Activated T-helper 1 cell treated with anti-CD3 and anti-CD28 coated beads, Interleukin-12 subunit alpha, Interleukin-12 subunit beta, Interleukin-2, Interleukin-4 antibody, amounts not matched to agents 30 ng/mL and 10 ng/mL and 1 ng/mL, durations not matched to agents 14 hours and 24 hours and 36 hours (primary cell): Measurements from ENCODE around the gene TAS1R2. TPM values are rescaled to one million over a fixed set of nuclear protein-coding genes. Genes with fewer than 3 reads are reported as not detected.

Experiments used
- DNase-seq: peaks from one replicate; pipeline ENCODE4 v3.0.0; 2021; ENCODE audit warnings: low spot score
- H3K27ac Mint-ChIP-seq: one replicate; pipeline ENCODE4 v1.8.0; 2021; ENCODE audit warnings: mild to moderate bottlenecking, mixed read lengths
- H3K27me3 Mint-ChIP-seq: one replicate; pipeline ENCODE4 v1.8.0; 2022; ENCODE audit warnings: mild to moderate bottlenecking, moderate library complexity, mixed read lengths; ENCODE audit not compliant: insufficient read depth
- H3K36me3 Mint-ChIP-seq: one replicate; pipeline ENCODE4 v1.8.0; 2021; ENCODE audit warnings: low read depth, mixed read lengths
- H3K4me1 Mint-ChIP-seq: one replicate; pipeline ENCODE4 v1.8.0; 2021; ENCODE audit warnings: low read depth, mixed read lengths
- H3K4me3 Mint-ChIP-seq: one replicate; pipeline ENCODE4 v1.8.0; 2021; ENCODE audit warnings: mild to moderate bottlenecking, moderate library complexity, mixed read lengths
- H3K9me3 Mint-ChIP-seq: one replicate; pipeline ENCODE4 v1.8.0; 2021; ENCODE audit warnings: mixed read lengths
- intact Hi-C: fragments of 100-400 bp; cut with micrococcal nuclease; formaldehyde crosslinking; loops from one replicate; pipeline ENCODE4 v1.15.1; 2024
- total RNA-seq: library from RNA; stranded (reverse); gene quantifications from 2 replicates; pipeline ENCODE4 v1.2.3, GENCODE V29; 2022

Gene TAS1R2
- total RNA-seq, 1 donor from 2014 or later = not detected

- Mint-ChIP-seq H3K27me3 (no peaks in the 10 kb centered on the region), H3K36me3 (no peaks in the 10 kb centered on the region), H3K9me3 (no peaks in the 10 kb centered on the region), H3K4me1 (no peaks in the 10 kb centered on the region), H3K4me3 (no peak overlapping the region), H3K27ac (no peak overlapping the region)
- intact Hi-C loops = no loop called here
- DNase-seq = no peak
Observed at GRCh38 chr1:18881164-18881563, 21.7 kb upstream of the TAS1R2 start.

GRCh38 chr1:18880585-18880984 lies 21.1 kb upstream of the TAS1R2 start:
- no peak overlapping the region for H3K27ac Mint-ChIP-seq
- intact Hi-C loops = no loop called here
- no peaks in the 10 kb centered on the region for H3K4me1 Mint-ChIP-seq
- DNase-seq = no peak
- no peaks in the 10 kb centered on the region for H3K36me3 Mint-ChIP-seq
- no peaks in the 10 kb centered on the region for H3K27me3 Mint-ChIP-seq
- H3K9me3 Mint-ChIP-seq = no peaks in the 10 kb centered on the region
- H3K4me3 Mint-ChIP-seq = no peak overlapping the region

GRCh38 chr1:18879791-18880309 lies 20.4 kb upstream of the TAS1R2 start:
- intact Hi-C loops = no loop called here
- H3K27me3 Mint-ChIP-seq = no peaks in the 10 kb centered on the region
- H3K9me3 Mint-ChIP-seq = no peaks in the 10 kb centered on the region
- DNase-seq = no peak
- H3K4me3 Mint-ChIP-seq = no peak overlapping the region
- H3K27ac Mint-ChIP-seq = no peak overlapping the region
- H3K36me3 Mint-ChIP-seq = no peaks in the 10 kb centered on the region
- H3K4me1 Mint-ChIP-seq = no peaks in the 10 kb centered on the region

- Mint-ChIP-seq H3K4me1 (no peaks in the 10 kb centered on the region), H3K27ac (no peak overlapping the region), H3K4me3 (no peak overlapping the region), H3K36me3 (no peaks in the 10 kb centered on the region), H3K27me3 (no peaks in the 10 kb centered on the region), H3K9me3 (no peaks in the 10 kb centered on the region)
- intact Hi-C loops = no loop called here
- no peak for DNase-seq
Observed at GRCh38 chr1:18879215-18879790, 19.8 kb upstream of the TAS1R2 start.

- H3K4me1 Mint-ChIP-seq = no peaks in the 10 kb centered on the region
Observed at GRCh38 chr1:18878538-18879214, 19.2 kb upstream of the TAS1R2 start.

GRCh38 chr1:18877282-18877681 lies 17.8 kb upstream of the TAS1R2 start:
- Mint-ChIP-seq H3K4me1 (no peaks in the 10 kb centered on the region), H3K4me3 (no peak overlapping the region), H3K27me3 (no peaks in the 10 kb centered on the region), H3K27ac (no peak overlapping the region), H3K36me3 (no peaks in the 10 kb centered on the region), H3K9me3 (no peaks in the 10 kb centered on the region)
- no peak for DNase-seq
- intact Hi-C loops = no loop called here

More at GRCh38 chr1:18878538-18879214, 19.2 kb upstream of the TAS1R2 start:
- Mint-ChIP-seq H3K4me3 (no peak overlapping the region), H3K36me3 (no peaks in the 10 kb centered on the region), H3K27me3 (no peaks in the 10 kb centered on the region), H3K9me3 (no peaks in the 10 kb centered on the region), H3K27ac (no peak overlapping the region)
- intact Hi-C loops = no loop called here
- DNase-seq = no peak

- Mint-ChIP-seq H3K4me3 (no peak overlapping the region), H3K36me3 (no peaks in the 10 kb centered on the region), H3K4me1 (no peaks in the 10 kb centered on the region), H3K9me3 (no peaks in the 10 kb centered on the region), H3K27ac (no peak overlapping the region), H3K27me3 (no peaks in the 10 kb centered on the region)
- no peak for DNase-seq
- intact Hi-C loops = no loop called here
Observed at GRCh38 chr1:18876210-18876609, 16.8 kb upstream of the TAS1R2 start.

GRCh38 chr1:18875796-18876128 lies 16.3 kb upstream of the TAS1R2 start:
- no peak for DNase-seq
- no peaks in the 10 kb centered on the region for H3K4me1 Mint-ChIP-seq
- no peaks in the 10 kb centered on the region for H3K27me3 Mint-ChIP-seq
- intact Hi-C loops = loop anchor here (1.0 kb wide), 1 partner anchor 278 kb away; no protein-coding TSS in a partner anchor
- no peaks in the 10 kb centered on the region for H3K36me3 Mint-ChIP-seq
- H3K9me3 Mint-ChIP-seq = no peaks in the 10 kb centered on the region
- no peak overlapping the region for H3K4me3 Mint-ChIP-seq
- no peak overlapping the region for H3K27ac Mint-ChIP-seq

GRCh38 chr1:18875107-18875795 lies 15.8 kb upstream of the TAS1R2 start:
- DNase-seq = peak; percentile 46
- Mint-ChIP-seq H3K27ac (no peak overlapping the region), H3K27me3 (no peaks in the 10 kb centered on the region), H3K4me3 (no peak overlapping the region), H3K36me3 (no peaks in the 10 kb centered on the region), H3K9me3 (no peaks in the 10 kb centered on the region), H3K4me1 (no peaks in the 10 kb centered on the region)
- intact Hi-C loops = loop anchor here (1.0 kb wide), 1 partner anchor 278 kb away; no protein-coding TSS in a partner anchor

GRCh38 chr1:18874600-18874999 lies 15.1 kb upstream of the TAS1R2 start:
- Mint-ChIP-seq H3K36me3 (no peaks in the 10 kb centered on the region), H3K27me3 (no peaks in the 10 kb centered on the region), H3K4me1 (no peaks in the 10 kb centered on the region), H3K27ac (no peak overlapping the region), H3K4me3 (no peak overlapping the region), H3K9me3 (no peaks in the 10 kb centered on the region)
- intact Hi-C loops = no loop called here
- no peak for DNase-seq

- Mint-ChIP-seq H3K27me3 (no peaks in the 10 kb centered on the region), H3K27ac (no peak overlapping the region), H3K9me3 (no peaks in the 10 kb centered on the region), H3K36me3 (no peaks in the 10 kb centered on the region), H3K4me1 (no peaks in the 10 kb centered on the region), H3K4me3 (no peak overlapping the region)
- intact Hi-C loops = no loop called here
- DNase-seq = no peak
Observed at GRCh38 chr1:18874036-18874435, 14.6 kb upstream of the TAS1R2 start.

- H3K4me3 Mint-ChIP-seq = no peak overlapping the region
- no peak for DNase-seq
- H3K27me3 Mint-ChIP-seq = no peaks in the 10 kb centered on the region
- H3K4me1 Mint-ChIP-seq = no peaks in the 10 kb centered on the region
- H3K9me3 Mint-ChIP-seq = no peaks in the 10 kb centered on the region
- no peak overlapping the region for H3K27ac Mint-ChIP-seq
- intact Hi-C loops = no loop called here
- no peaks in the 10 kb centered on the region for H3K36me3 Mint-ChIP-seq
Observed at GRCh38 chr1:18872071-18872611, 12.7 kb upstream of the TAS1R2 start.
